GM12892 (cell line): Measurements from ENCODE around the gene PDE7B.

ENCODE experiments used
- DNase-seq: peaks from one replicate; pipeline ENCODE4 v3.0.0; 2011; ENCODE audit not compliant: insufficient read length
- FAIRE-seq: peaks from 2 replicates; lab custom pipeline; 2011; peaks lifted over from hg19 to GRCh38; lab: Jason Lieb, UNC
- POLR2A ChIP-seq: IDR thresholded peaks from 2 replicates; pipeline ENCODE4 v1.6.1; 2011; ENCODE audit warnings: low read depth, low read length, control low read depth
- POLR2AphosphoS5 ChIP-seq: IDR thresholded peaks from 2 replicates; pipeline ENCODE4 v1.6.1; 2011; ENCODE audit warnings: low read depth, low read length, control low read depth
- TAF1 ChIP-seq: IDR thresholded peaks from 2 replicates; pipeline ENCODE4 v1.6.1; 2011; ENCODE audit warnings: low read depth, mild to moderate bottlenecking, control low read depth, low read length, borderline replicate concordance

The PDE7B gene

GRCh38 chr6:136050475-136050874 lies 199.0 kb downstream of the PDE7B start:
- no peak for DNase-seq
- no peak for FAIRE-seq
- TF ChIP-seq TAF1 = no peak
- no peak for TF ChIP-seq POLR2AphosphoS5
- no peak for TF ChIP-seq POLR2A

DNA sequence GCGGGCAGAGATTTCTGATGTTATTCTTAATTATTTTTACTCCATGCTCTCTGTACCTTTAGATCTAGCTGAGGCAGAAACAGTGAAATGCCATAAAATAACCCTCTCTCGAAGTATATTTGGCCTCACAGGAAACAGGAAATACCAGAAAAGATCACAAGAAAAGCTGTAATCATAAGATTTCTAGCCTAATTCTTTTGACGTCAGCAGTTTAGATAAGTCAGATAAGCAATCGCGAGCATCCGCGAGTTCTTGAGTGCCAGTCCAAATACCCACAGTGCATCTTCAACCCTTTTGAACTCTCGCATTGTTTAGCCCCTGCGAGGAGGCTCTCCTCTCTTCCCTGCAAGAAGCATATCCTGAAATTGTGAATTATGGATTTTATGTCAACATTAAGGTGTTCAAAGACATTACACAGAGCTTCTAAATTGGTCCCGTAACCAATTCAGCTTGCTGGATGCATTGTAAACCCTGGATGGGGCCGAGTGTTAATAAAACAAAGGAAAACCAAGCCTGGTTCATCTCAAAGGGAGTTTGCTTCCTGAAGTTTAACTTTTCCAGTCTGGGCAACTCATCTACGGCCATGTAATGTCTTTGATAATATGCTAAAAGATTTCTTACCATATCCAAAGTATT lies 199.8 kb downstream of the PDE7B start:
- TF ChIP-seq POLR2A (no peak), TAF1 (no peak), POLR2AphosphoS5 (no peak)
- DNase-seq (no peak), FAIRE-seq (no peak)

DNA sequence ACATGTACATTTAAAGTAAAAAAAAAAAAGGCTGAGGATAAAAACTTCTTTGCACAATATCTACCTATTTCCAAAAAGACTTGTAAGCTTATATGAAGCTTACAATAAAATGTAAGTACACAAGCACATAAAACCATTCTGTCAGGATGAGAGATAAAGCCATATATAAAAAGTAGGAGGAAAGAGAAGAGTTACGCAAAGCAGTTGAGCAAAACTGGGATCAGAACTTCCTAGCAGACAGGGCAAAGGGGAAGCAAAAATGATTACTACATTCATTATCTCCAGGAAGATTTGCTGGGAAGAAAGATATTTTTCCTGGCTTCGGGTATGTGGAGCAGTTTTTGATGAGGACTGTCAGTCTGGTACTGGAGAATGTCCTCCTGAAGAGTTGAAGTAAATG lies 200.5 kb downstream of the PDE7B start:
- FAIRE-seq = no peak
- no peak for TF ChIP-seq TAF1
- TF ChIP-seq POLR2AphosphoS5 = no peak
- no peak for TF ChIP-seq POLR2A
- no peak for DNase-seq

GRCh38 chr6:136058852-136059251 lies 207.4 kb downstream of the PDE7B start:
- DNase-seq = no peak

GRCh38 chr6:136059308-136059707 lies 207.8 kb downstream of the PDE7B start:
- no peak for DNase-seq
- no peak for FAIRE-seq
- TF ChIP-seq TAF1 = no peak

More at GRCh38 chr6:136058852-136059251, 207.4 kb downstream of the PDE7B start:
- TF ChIP-seq POLR2A (no peak), POLR2AphosphoS5 (no peak), TAF1 (no peak)
- no peak for FAIRE-seq

DNA sequence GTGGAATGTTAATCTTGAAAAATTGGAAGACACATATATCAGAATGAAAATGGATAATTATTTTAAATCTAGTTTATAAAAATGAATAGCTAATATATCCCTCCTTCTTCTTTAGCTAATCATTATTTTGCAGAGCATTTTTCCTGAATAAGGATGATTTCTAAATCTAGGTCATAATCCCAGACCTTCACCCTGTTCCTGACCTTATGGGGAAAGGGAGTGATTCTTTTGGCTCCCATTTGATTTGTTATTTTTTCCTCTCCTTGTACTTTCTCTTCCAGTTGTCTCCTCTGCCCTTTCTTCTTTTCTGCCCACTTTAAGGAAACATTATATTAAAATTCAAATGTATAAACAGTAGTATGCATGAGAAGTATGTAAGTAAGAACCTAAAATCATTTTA lies 208.6 kb downstream of the PDE7B start:
- DNase-seq (no peak), FAIRE-seq (no peak)
- no peak for TF ChIP-seq POLR2AphosphoS5
- no peak for TF ChIP-seq POLR2A
- no peak for TF ChIP-seq TAF1

DNA sequence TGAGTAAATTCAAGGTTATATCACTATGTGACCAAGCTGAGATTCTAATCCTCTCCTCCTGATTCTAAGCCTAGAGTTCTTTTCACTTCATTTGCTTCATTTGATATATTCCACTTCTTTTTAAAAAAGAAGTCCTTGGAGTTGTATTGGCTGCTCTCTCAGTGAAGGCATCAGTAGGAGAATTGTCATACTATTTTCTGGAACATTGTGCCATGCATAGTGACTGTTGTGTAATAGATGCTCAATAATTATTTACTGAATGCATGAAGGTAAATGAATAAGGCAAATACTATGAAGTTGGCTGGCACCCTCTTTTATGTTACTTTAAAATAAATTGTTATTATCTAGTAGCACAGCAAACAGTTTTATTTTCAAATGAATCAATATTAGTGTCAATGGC lies 209.3 kb downstream of the PDE7B start:
- DNase-seq = no peak
- TF ChIP-seq POLR2AphosphoS5 (no peak), POLR2A (no peak), TAF1 (no peak)
- no peak for FAIRE-seq

DNA sequence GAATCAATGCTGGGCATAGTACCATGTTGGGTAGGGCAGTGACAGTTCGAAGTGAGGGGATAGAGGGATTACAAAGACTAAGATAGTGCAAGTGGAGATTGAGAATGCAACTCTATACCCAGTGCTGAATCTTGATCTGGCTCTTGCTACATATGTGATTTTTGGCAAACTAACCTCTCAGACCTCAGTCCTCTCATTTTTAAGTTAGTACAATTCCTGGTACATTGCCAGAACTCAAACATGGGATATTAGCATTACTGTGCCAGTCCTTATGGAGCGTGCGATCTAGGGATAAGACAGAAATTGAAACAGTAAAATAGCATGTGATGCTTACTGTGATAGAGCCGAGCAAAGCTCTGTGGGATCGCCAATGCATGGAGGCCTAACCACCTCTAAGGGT lies 210.2 kb downstream of the PDE7B start:
- FAIRE-seq = no peak
- DNase-seq = no peak
- TF ChIP-seq POLR2A = no peak
- no peak for TF ChIP-seq POLR2AphosphoS5
- TF ChIP-seq TAF1 = no peak

- DNase-seq (no peak), FAIRE-seq (no peak)
- TF ChIP-seq POLR2AphosphoS5 = no peak
- TF ChIP-seq TAF1 = no peak
- TF ChIP-seq POLR2A = no peak
These were observed 211.6 kb downstream of the PDE7B start for GRCh38 chr6:136063096-136063495.

GRCh38 chr6:136066005-136066404 lies 214.5 kb downstream of the PDE7B start:
- no peak for TF ChIP-seq POLR2A
- no peak for TF ChIP-seq POLR2AphosphoS5
- TF ChIP-seq TAF1 = no peak
- no peak for DNase-seq
- no peak for FAIRE-seq

DNA sequence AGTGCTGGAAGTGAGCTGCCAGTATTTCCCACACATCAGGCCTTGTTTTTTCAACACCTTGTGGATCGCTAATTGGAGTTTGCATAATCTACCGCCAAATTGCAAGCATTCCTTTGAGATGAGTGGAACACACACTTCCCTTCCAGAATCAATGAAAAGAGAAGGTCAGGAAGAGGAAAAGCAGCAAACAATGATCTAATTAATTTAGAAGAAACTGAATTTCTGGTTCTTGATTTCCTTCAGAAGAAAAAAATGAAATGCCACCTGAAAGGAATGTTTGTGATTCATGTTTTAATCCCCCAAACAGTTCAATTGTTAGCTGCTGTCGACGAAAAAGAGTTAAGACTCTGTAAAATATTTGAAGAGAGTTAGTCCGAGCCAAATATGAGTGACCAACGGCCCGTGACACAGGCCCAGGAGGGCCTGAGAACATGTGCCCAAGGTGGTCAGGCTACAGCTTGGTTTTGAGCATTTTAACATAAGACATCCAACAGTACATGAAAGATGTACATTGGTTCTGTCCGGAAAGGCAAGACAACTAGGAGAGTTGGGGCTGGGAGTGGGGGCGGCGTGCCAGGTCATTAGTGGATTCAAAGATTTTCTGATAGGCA lies 216.3 kb downstream of the PDE7B start:
- no peak for FAIRE-seq
- TF ChIP-seq POLR2AphosphoS5 (no peak), TAF1 (no peak), POLR2A (no peak)
- no peak for DNase-seq

DNA sequence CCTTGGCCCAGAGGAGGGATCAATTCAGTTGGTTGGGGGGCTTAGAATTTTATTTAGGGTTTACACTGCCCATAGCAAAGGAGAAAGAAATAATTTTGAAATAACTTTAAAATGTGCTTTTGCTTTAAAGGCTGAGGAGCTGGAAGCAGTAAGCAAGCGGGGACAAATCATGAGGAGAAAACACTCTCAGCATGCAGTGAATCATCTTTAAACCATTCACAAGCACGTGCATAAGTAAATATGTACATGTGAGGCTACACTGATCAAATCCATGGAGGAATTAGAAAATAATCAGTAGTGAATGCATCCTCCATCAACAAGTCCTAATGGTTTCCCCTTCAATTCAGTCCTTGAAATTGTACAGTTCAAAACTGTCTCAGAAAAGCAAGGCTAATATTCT lies 217.6 kb downstream of the PDE7B start:
- TF ChIP-seq TAF1 = no peak
- no peak for FAIRE-seq
- DNase-seq = no peak
